Stimulated activated memory B cell treated with anti-CD40 and anti-IgM and Interleukin-4, amounts not matched to agents 10 μg/mL and 1 μg/mL and 100 μg/mL, for 72 hours (primary cell): ENCODE measurements around the gene C11orf91.
A peak's percentile ranks its signal among the peaks of the same experiment; 100 is the strongest.
"Not testable (repeated sequence)": the region's sequence is repeated elsewhere in the genome, so short reads cannot be mapped to it uniquely, and the experiment has no call there.

Source experiments
- ATAC-seq: fragments of 150-1000 bp; cut with Tn5 transposase; 2 replicates; pipeline ENCODE4 v1.10.0; 2021
- H3K27ac Mint-ChIP-seq: one replicate; pipeline ENCODE4 v1.8.0; 2022; ENCODE audit warnings: mild to moderate bottlenecking, mixed read lengths
- H3K27me3 Mint-ChIP-seq: one replicate; pipeline ENCODE4 v1.8.0; 2022; ENCODE audit warnings: mixed read lengths
- H3K36me3 Mint-ChIP-seq: one replicate; pipeline ENCODE4 v1.8.0; 2022; ENCODE audit warnings: mixed read lengths
- H3K4me1 Mint-ChIP-seq: one replicate; pipeline ENCODE4 v1.8.0; 2022; ENCODE audit warnings: mixed read lengths
- H3K4me3 Mint-ChIP-seq: one replicate; pipeline ENCODE4 v1.8.0; 2022; ENCODE audit warnings: mild to moderate bottlenecking, moderate library complexity, mixed read lengths
- H3K9me3 Mint-ChIP-seq: one replicate; pipeline ENCODE4 v1.8.0; 2022; ENCODE audit warnings: mixed read lengths

The C11orf91 gene, protein sequence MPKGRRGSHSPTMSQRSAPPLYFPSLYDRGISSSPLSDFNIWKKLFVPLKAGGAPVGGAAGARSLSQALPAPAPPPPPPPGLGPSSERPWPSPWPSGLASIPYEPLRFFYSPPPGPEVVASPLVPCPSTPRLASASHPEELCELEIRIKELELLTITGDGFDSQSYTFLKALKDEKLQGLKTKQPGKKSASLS

DNA sequence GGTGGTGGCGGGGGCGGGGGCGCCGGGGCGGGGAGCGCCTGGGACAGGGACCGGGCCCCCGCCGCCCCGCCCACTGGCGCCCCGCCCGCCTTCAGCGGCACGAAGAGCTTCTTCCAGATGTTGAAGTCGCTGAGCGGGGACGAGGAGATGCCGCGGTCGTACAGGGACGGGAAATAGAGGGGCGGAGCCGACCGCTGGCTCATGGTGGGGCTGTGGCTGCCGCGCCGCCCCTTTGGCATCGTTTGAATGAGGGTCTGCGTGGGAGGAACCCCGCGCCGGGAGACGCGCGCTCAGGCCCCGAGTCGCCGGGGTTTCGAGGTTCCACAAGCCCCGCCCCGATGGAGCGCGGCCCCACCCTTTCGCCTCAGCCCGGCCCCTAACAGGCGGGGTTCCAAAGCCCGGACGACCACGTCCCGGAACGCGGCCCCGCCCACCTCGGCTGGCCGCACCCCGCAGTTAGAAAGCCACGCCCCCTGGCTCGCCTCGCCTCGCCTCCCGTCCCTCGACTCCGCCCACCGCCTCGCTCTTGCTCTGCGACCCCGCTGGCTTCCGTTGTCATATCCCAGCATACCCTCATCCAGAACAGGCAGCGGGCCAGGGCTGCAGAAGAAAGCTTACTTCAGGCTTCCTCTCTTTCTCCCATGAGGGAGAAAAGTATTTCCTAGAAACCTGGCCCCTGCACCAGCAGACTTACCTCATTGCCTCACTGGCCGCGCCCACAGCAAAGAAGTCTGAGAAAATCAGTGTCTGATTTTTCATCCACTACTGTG, at the start of gene C11orf91:
Gene C11orf91, minus strand, starts transcription at position 325 of the 770 bp plus-strand sequence. Its CDS starts 86 bp downstream, at position 239.
- Mint-ChIP-seq H3K27me3 (no peaks in the 10 kb centered on the region), H3K27ac (peak within 1 kb of the TSS; percentile 60), H3K4me3 (peak within 1 kb of the TSS; percentile 95), H3K36me3 (no peaks in the 10 kb centered on the region), H3K9me3 (no peaks in the 10 kb centered on the region), H3K4me1 (peaks cover 33% of the 10 kb centered on the region)
- ATAC-seq, result peak; percentile 95

- Mint-ChIP-seq H3K4me3 (no peak overlapping the region), H3K9me3 (no peaks in the 10 kb centered on the region), H3K27ac (no peak overlapping the region), H3K36me3 (peaks cover 13% of the 10 kb centered on the region), H3K27me3 (no peaks in the 10 kb centered on the region), H3K4me1 (no peaks in the 10 kb centered on the region)
- ATAC-seq, result no peak
Measured at GRCh38 chr11:33747979-33748378, 47.4 kb upstream of the C11orf91 start.

- Mint-ChIP-seq H3K27ac (no peak overlapping the region), H3K9me3 (no peaks in the 10 kb centered on the region), H3K4me3 (no peak overlapping the region), H3K27me3 (no peaks in the 10 kb centered on the region), H3K4me1 (no peaks in the 10 kb centered on the region), H3K36me3 (peaks cover 17% of the 10 kb centered on the region)
- ATAC-seq, result no peak
Measured at GRCh38 chr11:33743291-33743690, 42.7 kb upstream of the C11orf91 start.

GRCh38 chr11:33742249-33742851, 41.7 kb upstream of the C11orf91 start:
- Mint-ChIP-seq H3K4me1 (no peaks in the 10 kb centered on the region), H3K27me3 (no peaks in the 10 kb centered on the region), H3K36me3 (peaks cover 17% of the 10 kb centered on the region), H3K27ac (no peak overlapping the region), H3K9me3 (no peaks in the 10 kb centered on the region), H3K4me3 (no peak overlapping the region)
- no peak for ATAC-seq

- no peak for ATAC-seq
- Mint-ChIP-seq H3K27ac (no peak overlapping the region), H3K4me1 (peaks cover 4% of the 10 kb centered on the region), H3K36me3 (peaks cover 17% of the 10 kb centered on the region), H3K4me3 (no peak overlapping the region), H3K9me3 (no peaks in the 10 kb centered on the region), H3K27me3 (no peaks in the 10 kb centered on the region)
Measured at GRCh38 chr11:33741806-33742205, 41.2 kb upstream of the C11orf91 start.

DNA sequence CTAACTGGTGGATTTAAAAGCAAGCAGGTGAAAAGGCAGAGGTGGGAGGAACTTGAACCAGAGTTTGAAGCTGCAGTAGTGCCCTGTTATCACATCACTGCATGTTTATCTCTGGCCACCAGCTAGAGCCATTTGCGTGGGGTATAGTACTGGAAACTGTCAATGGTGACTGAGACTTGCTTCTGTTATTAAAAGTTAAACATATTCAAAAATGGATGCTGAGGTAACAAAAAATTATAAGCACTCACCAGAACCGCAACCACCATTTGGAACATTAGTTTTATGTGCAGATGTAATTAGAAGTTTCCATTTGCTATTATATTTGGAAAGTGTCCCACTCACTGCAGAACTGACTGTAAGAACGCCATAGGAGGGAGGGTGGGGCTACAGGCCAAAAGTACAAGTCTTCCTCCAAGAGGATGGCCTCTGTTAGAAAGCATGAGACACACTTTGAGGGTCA, 36.8 kb upstream of the C11orf91 start:
- peak overlapping the region; percentile 82 for H3K27ac Mint-ChIP-seq
- peaks cover 6% of the 10 kb centered on the region for H3K36me3 Mint-ChIP-seq
- no peaks in the 10 kb centered on the region for H3K9me3 Mint-ChIP-seq
- ATAC-seq, result no peak
- H3K4me3 Mint-ChIP-seq, result no peak overlapping the region
- peaks cover 34% of the 10 kb centered on the region for H3K4me1 Mint-ChIP-seq
- H3K27me3 Mint-ChIP-seq, result no peaks in the 10 kb centered on the region

DNA sequence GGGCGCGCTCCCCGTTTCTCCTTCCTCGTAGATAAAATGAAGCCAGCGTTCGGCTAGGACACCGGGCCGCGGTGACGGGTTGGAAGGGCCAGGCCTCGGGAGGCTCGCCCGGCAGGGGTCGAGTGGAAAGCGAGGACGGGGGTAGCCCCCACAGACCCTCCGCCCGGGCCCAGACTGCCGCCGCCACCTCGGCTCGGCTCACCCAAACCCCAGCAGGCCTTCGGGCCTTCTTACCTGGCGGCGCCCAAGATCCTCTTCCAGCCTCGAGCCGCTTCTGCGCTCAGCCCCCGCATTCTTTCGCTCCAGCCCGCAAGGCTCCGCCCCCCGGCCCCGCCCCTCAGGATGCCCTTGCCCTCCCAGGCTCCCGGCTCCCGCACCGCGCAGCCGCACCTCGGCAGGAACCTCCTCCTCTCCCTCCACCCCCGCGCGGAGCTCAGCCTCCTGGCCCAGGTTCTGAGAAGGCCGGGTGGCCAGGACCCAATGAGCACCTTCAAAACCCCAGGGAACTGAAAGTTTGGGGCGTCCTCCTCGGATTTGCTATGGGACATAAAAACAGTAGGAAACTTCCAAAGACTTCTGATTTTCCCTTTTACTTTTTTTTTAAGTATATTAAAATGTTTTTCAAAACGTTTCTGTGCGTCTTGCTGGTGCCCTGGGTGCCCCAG, 35.7 kb upstream of the C11orf91 start, which contains the start of gene CD59:
Gene CD59, minus strand, starts transcription at position 276 of the 665 bp plus-strand sequence. CDS start 13,978 bp downstream, outside the sequence.
- Mint-ChIP-seq H3K27me3 (no peaks in the 10 kb centered on the region), H3K4me3 (peak within 1 kb of the TSS; percentile 86), H3K36me3 (no peaks in the 10 kb centered on the region), H3K27ac (peak within 1 kb of the TSS; percentile 82), H3K4me1 (peaks cover 42% of the 10 kb centered on the region), H3K9me3 (no peaks in the 10 kb centered on the region)
- peak; percentile 82 for ATAC-seq

DNA sequence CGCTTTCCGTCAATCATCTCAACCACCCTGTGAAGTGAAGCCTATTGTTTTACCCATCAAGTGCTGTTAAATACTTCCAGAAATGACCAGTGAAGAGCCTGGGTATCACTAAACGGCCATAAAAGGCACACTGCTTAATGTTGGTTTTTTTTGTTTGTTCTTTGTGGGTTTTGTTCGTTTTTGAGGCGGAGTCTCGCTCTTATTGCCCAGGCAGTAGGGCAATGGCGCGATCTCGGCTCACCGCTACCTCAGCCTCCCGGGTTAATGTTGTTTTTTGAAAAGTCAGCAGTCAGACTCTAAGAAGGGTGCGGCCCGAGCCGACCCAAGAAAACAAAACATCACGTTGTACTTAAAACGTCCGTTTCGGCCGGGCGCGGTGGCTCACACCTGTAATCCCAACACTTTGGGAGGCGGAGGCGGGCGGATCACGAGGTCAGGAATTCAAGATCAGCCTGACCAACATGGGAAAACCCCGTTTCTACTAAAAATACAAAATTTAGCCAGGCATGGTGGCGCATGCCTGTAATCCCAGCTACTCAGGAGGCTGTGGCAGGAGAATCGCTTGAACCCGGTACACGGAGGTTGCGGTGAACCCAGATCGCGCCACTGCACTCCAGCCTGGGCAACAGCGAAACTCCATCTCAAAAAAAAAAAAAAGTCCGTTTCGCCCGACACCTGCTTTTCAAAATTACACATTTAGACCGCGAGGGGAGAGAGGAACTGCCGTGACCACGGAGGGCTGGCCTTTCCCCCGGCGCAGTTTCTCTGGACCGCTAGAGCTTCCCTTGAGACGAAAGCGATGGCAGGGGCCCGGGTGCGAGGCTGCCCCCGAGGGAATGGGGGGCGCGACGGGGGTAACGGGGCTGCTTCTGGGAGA, 34.9 kb upstream of the C11orf91 start:
- no peaks in the 10 kb centered on the region for H3K9me3 Mint-ChIP-seq
- peaks cover 42% of the 10 kb centered on the region for H3K4me1 Mint-ChIP-seq
- H3K27me3 Mint-ChIP-seq, result no peaks in the 10 kb centered on the region
- peak; percentile 83 for ATAC-seq
- no peaks in the 10 kb centered on the region for H3K36me3 Mint-ChIP-seq
- peak overlapping the region; percentile 86 for H3K4me3 Mint-ChIP-seq
- peak overlapping the region; percentile 82 for H3K27ac Mint-ChIP-seq

- no peaks in the 10 kb centered on the region for H3K27me3 Mint-ChIP-seq
- no peak for ATAC-seq
Measured at GRCh38 chr11:33734441-33735270, 34.0 kb upstream of the C11orf91 start.

DNA sequence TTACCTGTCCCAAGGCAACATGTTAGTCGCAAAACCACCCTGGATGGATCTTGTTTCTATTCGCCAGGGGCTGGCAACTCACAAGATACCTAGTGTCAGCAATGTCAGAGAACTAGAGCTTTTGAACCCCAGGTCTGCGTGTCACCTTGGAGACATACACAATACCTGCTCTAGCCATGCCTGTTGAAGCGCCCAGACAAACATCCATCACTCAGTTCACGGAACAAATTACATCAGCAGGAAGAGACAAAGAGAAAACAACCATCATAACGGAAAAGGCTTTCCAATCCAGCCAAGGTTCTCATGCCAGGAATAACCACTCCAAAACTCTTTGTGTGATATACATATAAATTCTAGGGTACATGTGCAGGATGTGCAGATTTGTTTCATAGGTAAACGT, 33.4 kb upstream of the C11orf91 start:
- no peak overlapping the region for H3K27ac Mint-ChIP-seq

More at GRCh38 chr11:33734441-33735270, 34.0 kb upstream of the C11orf91 start:
- Mint-ChIP-seq H3K36me3 (no peaks in the 10 kb centered on the region), H3K9me3 (no peaks in the 10 kb centered on the region), H3K4me1 (peaks cover 42% of the 10 kb centered on the region), H3K27ac (peak overlapping the region; percentile 82), H3K4me3 (peak overlapping the region; percentile 86)

GRCh38 chr11:33731723-33732531, 31.3 kb upstream of the C11orf91 start:
- Mint-ChIP-seq H3K27me3 (no peaks in the 10 kb centered on the region), H3K27ac (no peak overlapping the region), H3K4me1 (peaks cover 45% of the 10 kb centered on the region), H3K36me3 (peaks cover 12% of the 10 kb centered on the region), H3K9me3 (no peaks in the 10 kb centered on the region), H3K4me3 (no peak overlapping the region)
- no peak for ATAC-seq

More for the DNA sequence above, 33.4 kb upstream of the C11orf91 start:
- H3K4me1 Mint-ChIP-seq, result peaks cover 42% of the 10 kb centered on the region
- ATAC-seq, result no peak
- peaks cover 5% of the 10 kb centered on the region for H3K36me3 Mint-ChIP-seq
- no peak overlapping the region for H3K4me3 Mint-ChIP-seq
- H3K9me3 Mint-ChIP-seq, result no peaks in the 10 kb centered on the region
- no peaks in the 10 kb centered on the region for H3K27me3 Mint-ChIP-seq

- H3K4me1 Mint-ChIP-seq, result peaks cover 44% of the 10 kb centered on the region
- no peak for ATAC-seq
- H3K4me3 Mint-ChIP-seq, result no peak overlapping the region
- H3K27ac Mint-ChIP-seq, result no peak overlapping the region
- H3K27me3 Mint-ChIP-seq, result no peaks in the 10 kb centered on the region
- H3K9me3 Mint-ChIP-seq, result no peaks in the 10 kb centered on the region
- peaks cover 12% of the 10 kb centered on the region for H3K36me3 Mint-ChIP-seq
Measured at GRCh38 chr11:33730716-33731115, 30.1 kb upstream of the C11orf91 start.

GRCh38 chr11:33729072-33729664, 28.5 kb upstream of the C11orf91 start:
- not testable (repeated sequence) for H3K4me3 Mint-ChIP-seq, H3K27me3 Mint-ChIP-seq, H3K9me3 Mint-ChIP-seq, H3K27ac Mint-ChIP-seq, ATAC-seq
- Mint-ChIP-seq H3K4me1 (peaks cover 48% of the 10 kb centered on the region), H3K36me3 (peaks cover 12% of the 10 kb centered on the region)
